H1 (cell line): ENCODE measurements around the gene CCDC197. TPM values are rescaled to one million over a fixed set of nuclear protein-coding genes. Genes with fewer than 3 reads are reported as not detected.

ENCODE experiments used
- CTCF ChIA-PET: fragments of 300-600 bp; sonication (Branson Sonifier 250); formaldehyde crosslinking; loops from one replicate; lab custom pipeline; 2021; ENCODE audit not compliant: partially characterized antibody; lab: Charles Lee
- POLR2A ChIA-PET: fragments of 300-600 bp; sonication (Branson Sonifier 250); formaldehyde crosslinking; loops from one replicate; lab custom pipeline; 2021; ENCODE audit warnings: inconsistent platforms; ENCODE audit not compliant: partially characterized antibody; lab: Charles Lee
- DNase-seq, 2 experiments: peaks; one replicate each; pipeline versions ENCODE4 v3.0.0 to v3.0.0-alpha.2; 2010 to 2022; ENCODE audit warnings: low spot score in 2 of 2, low read depth in 1 of 2, mixed read lengths in 1 of 2
- FAIRE-seq: peaks from 2 replicates; lab custom pipeline; 2011; peaks lifted over from hg19 to GRCh38; lab: Jason Lieb, UNC
- H2AFZ ChIP-seq: 2 replicates; pipeline ENCODE4 v1.8.1; 2012; ENCODE audit warnings: low read length, inconsistent platforms
- H2AK5ac ChIP-seq: 2 replicates; pipeline ENCODE4 v1.6.1; 2013; ENCODE audit warnings: low read depth, low read length
- H2BK120ac ChIP-seq: replicated peaks from 2 replicates; pipeline ENCODE3; 2013; ENCODE audit warnings: low read depth, low read length, inconsistent platforms
- H2BK12ac ChIP-seq: 2 replicates; pipeline ENCODE4 v1.6.1; 2013; ENCODE audit warnings: low read depth, low read length
- H2BK15ac ChIP-seq: 2 replicates; pipeline ENCODE4 v1.6.1; 2013; ENCODE audit warnings: low read length
- H2BK20ac ChIP-seq: 2 replicates; pipeline ENCODE4 v1.6.1; 2013; ENCODE audit warnings: low read length
- H2BK5ac ChIP-seq: 2 replicates; pipeline ENCODE4 v1.6.1; 2013; ENCODE audit warnings: low read depth, low read length
- H3K14ac ChIP-seq: 2 replicates; pipeline ENCODE4 v1.6.1; 2013; ENCODE audit warnings: inconsistent platforms; ENCODE audit not compliant: insufficient read length
- H3K18ac ChIP-seq: 2 replicates; pipeline ENCODE4 v1.6.1; 2013; ENCODE audit warnings: low read length; ENCODE audit errors: extremely low read depth
- H3K23ac ChIP-seq: 2 replicates; pipeline ENCODE4 v1.6.1; 2013; ENCODE audit warnings: inconsistent platforms; ENCODE audit not compliant: insufficient read length
- H3K23me2 ChIP-seq: 2 replicates; pipeline ENCODE4 v1.6.1; 2013; ENCODE audit warnings: low read depth, low read length
- H3K27ac ChIP-seq: 2 replicates; pipeline ENCODE4 v1.6.1; 2011; ENCODE audit warnings: low read depth, low read length, inconsistent platforms
- H3K27me3 ChIP-seq, 4 experiments: replicated peaks in 1 of 4; 1 replicate in 1 of 4; 2 replicates in 3 of 4; pipeline versions ENCODE4 v1.6.1 to v1.8.1; 2011 to 2013; ENCODE audit warnings: low read length in 3 of 4, mild to moderate bottlenecking in 3 of 4, inconsistent platforms in 2 of 4, mixed read lengths in 2 of 4, moderate library complexity in 1 of 4; ENCODE audit not compliant: control insufficient read depth in 3 of 4, insufficient read depth in 3 of 4; ENCODE audit errors: extremely low read depth in 1 of 4
- H3K36me3 ChIP-seq, 4 experiments: 2 replicates each; pipeline versions ENCODE4 v1.6.1 to v1.8.1; 2011 to 2013; ENCODE audit warnings: mild to moderate bottlenecking in 4 of 4, low read length in 3 of 4, moderate library complexity in 2 of 4, control low read depth in 1 of 4, inconsistent platforms in 1 of 4; ENCODE audit not compliant: insufficient read depth in 4 of 4, control insufficient read depth in 2 of 4
- H3K4ac ChIP-seq: replicated peaks from 2 replicates; pipeline ENCODE3; 2013; ENCODE audit warnings: low read length, low read depth, mixed read lengths, inconsistent platforms; ENCODE audit not compliant: insufficient read length
- H3K4me1 ChIP-seq, 4 experiments: replicated peaks in 1 of 4; 1 replicate in 1 of 4; 2 replicates in 3 of 4; pipeline versions ENCODE4 v1.6.1 to v1.8.1; 2011 to 2013; ENCODE audit warnings: low read length in 3 of 4, inconsistent platforms in 2 of 4, mixed read lengths in 1 of 4; ENCODE audit not compliant: insufficient read depth in 4 of 4, control insufficient read depth in 3 of 4
- H3K4me2 ChIP-seq, 2 experiments: 2 replicates each; pipeline versions ENCODE4 v1.6.1 to v1.8.1; 2011 to 2013; ENCODE audit warnings: low read depth in 2 of 2, low read length in 2 of 2, control low read depth in 1 of 2, inconsistent platforms in 1 of 2, mild to moderate bottlenecking in 1 of 2; ENCODE audit not compliant: insufficient read depth in 1 of 2
- H3K4me3 ChIP-seq, 4 experiments: fragments of 200-600, 300-600 bp in 1 of 4; sonication (generic), shearing (Covaris generic), sonication (Bioruptor Twin) in 1 of 4; 2 replicates each; pipeline versions ENCODE4 v1.5.1 to v1.8.1; 2011 to 2016; ENCODE audit warnings: low read length in 4 of 4, low read depth in 3 of 4, control low read depth in 2 of 4, inconsistent platforms in 2 of 4, mild to moderate bottlenecking in 2 of 4, mixed read lengths in 1 of 4, moderate library complexity in 1 of 4; ENCODE audit not compliant: insufficient read depth in 2 of 4; ENCODE audit errors: extremely low read depth in 1 of 4
- H3K56ac ChIP-seq: replicated peaks from 2 replicates; pipeline ENCODE3; 2013; ENCODE audit warnings: low read depth, mild to moderate bottlenecking, mixed read lengths, low read length, inconsistent platforms; ENCODE audit not compliant: insufficient read length
- H3K79me1 ChIP-seq: 2 replicates; pipeline ENCODE4 v1.6.1; 2013; ENCODE audit warnings: low read depth, low read length, control low read depth
- H3K79me2 ChIP-seq, 2 experiments: 2 replicates each; pipeline versions ENCODE4 v1.6.1 to v1.8.1; 2012 to 2013; ENCODE audit warnings: low read length in 2 of 2, mild to moderate bottlenecking in 2 of 2, inconsistent platforms in 1 of 2; ENCODE audit not compliant: insufficient read depth in 2 of 2, control insufficient read depth in 1 of 2
- H3K9ac ChIP-seq, 4 experiments: replicated peaks in 1 of 4; 1 replicate in 1 of 4; 2 replicates in 3 of 4; pipeline versions ENCODE4 v1.6.1 to v1.8.1; 2011 to 2013; ENCODE audit warnings: low read depth in 3 of 4, low read length in 3 of 4, control low read depth in 2 of 4, mild to moderate bottlenecking in 2 of 4, moderate library complexity in 2 of 4, inconsistent platforms in 1 of 4; ENCODE audit errors: extremely low read depth in 1 of 4
- H3K9me3 ChIP-seq, 2 experiments: 2 replicates each; pipeline versions ENCODE4 v1.6.1 to v1.8.1; 2012 to 2013; ENCODE audit warnings: mild to moderate bottlenecking in 2 of 2, moderate library complexity in 2 of 2, control low read depth in 1 of 2, inconsistent platforms in 1 of 2, low read depth in 1 of 2, low read length in 1 of 2, mixed read lengths in 1 of 2; ENCODE audit not compliant: insufficient read depth in 2 of 2
- H4K20me1 ChIP-seq, 2 experiments: replicated peaks in 1 of 2; 2 replicates each; pipeline versions ENCODE3 to v1.8.1; 2011 to 2013; ENCODE audit warnings: inconsistent platforms in 2 of 2, low read length in 2 of 2, mild to moderate bottlenecking in 1 of 2; ENCODE audit not compliant: insufficient read depth in 2 of 2, control insufficient read depth in 1 of 2
- H4K5ac ChIP-seq: 2 replicates; pipeline ENCODE4 v1.6.1; 2013; ENCODE audit warnings: low read length, low read depth, mixed read lengths, inconsistent platforms; ENCODE audit not compliant: insufficient read length
- H4K8ac ChIP-seq: 2 replicates; pipeline ENCODE4 v1.8.0; 2013; ENCODE audit warnings: mild to moderate bottlenecking, moderate library complexity, low read length, inconsistent platforms; ENCODE audit not compliant: insufficient read depth; ENCODE audit errors: extremely low read depth
- H4K91ac ChIP-seq: replicated peaks from 2 replicates; pipeline ENCODE3; 2013; ENCODE audit warnings: low read length, mixed read lengths, inconsistent platforms; ENCODE audit not compliant: insufficient read length
- CBX5 ChIP-seq: fragments of 300-800, 300-1000 bp; sonication (generic); IDR thresholded peaks from 2 replicates; pipeline ENCODE4 v1.7.1; 2016; ENCODE audit warnings: antibody characterized with exemption, low read length, low read depth
- CBX8 ChIP-seq: fragments of 300-800, 300-1000 bp; sonication (generic); IDR thresholded peaks from 2 replicates; pipeline ENCODE4 v1.7.1; 2016; ENCODE audit warnings: low read depth, low read length, borderline replicate concordance
- CHD1 ChIP-seq: IDR thresholded peaks from 2 replicates; pipeline ENCODE4 v1.6.1; 2012; ENCODE audit warnings: low read depth, low read length, improper control_type of control experiment
- CREB1 ChIP-seq: IDR thresholded peaks from 2 replicates; pipeline ENCODE4 v1.6.1; 2012; ENCODE audit warnings: inconsistent platforms
- GTF2F1 ChIP-seq: IDR thresholded peaks from 2 replicates; pipeline ENCODE4 v1.6.1; 2012; ENCODE audit warnings: low read depth, low read length, improper control_type of control experiment, borderline replicate concordance
- HDAC6 ChIP-seq: IDR thresholded peaks from one replicate; pipeline ENCODE4 v1.7.1; 2012; ENCODE audit warnings: low read depth, mild to moderate bottlenecking, inconsistent platforms, low read length, moderate library complexity
- KDM5A ChIP-seq: fragments of 200-600 bp; IDR thresholded peaks from 2 replicates; pipeline ENCODE4 v1.7.1; 2012; ENCODE audit warnings: mild to moderate bottlenecking, low read length, inconsistent platforms, mixed read lengths
- MAFK ChIP-seq: IDR thresholded peaks from 2 replicates; pipeline ENCODE4 v1.6.1; 2012; ENCODE audit warnings: low read depth, mild to moderate bottlenecking, improper control_type of control experiment, low read length
- RFX5 ChIP-seq: IDR thresholded peaks from 2 replicates; pipeline ENCODE4 v1.6.1; 2011; ENCODE audit warnings: low read depth, low read length, improper control_type of control experiment, borderline replicate concordance
- RNF2 ChIP-seq: fragments of 200-900, 300-1000 bp; sonication (generic); IDR thresholded peaks from 2 replicates; pipeline ENCODE4 v1.7.1; 2016; ENCODE audit warnings: borderline replicate concordance, low read depth, mild to moderate bottlenecking, antibody characterized with exemption, low read length; ENCODE audit not compliant: poor library complexity, severe bottlenecking; ENCODE audit errors: missing control alignments
- RXRA ChIP-seq: IDR thresholded peaks from 2 replicates; pipeline ENCODE4 v1.6.1; 2011; ENCODE audit warnings: low read depth, mild to moderate bottlenecking, low read length, moderate library complexity; ENCODE audit not compliant: insufficient read depth
- SP1 ChIP-seq: IDR thresholded peaks from 2 replicates; pipeline ENCODE4 v1.6.1; 2011; ENCODE audit warnings: low read depth, low read length
- TAF7 ChIP-seq: optimal IDR thresholded peaks from 2 replicates; pipeline ENCODE3; 2011; ENCODE audit warnings: low read depth, mild to moderate bottlenecking, inconsistent platforms, low read length, moderate library complexity, borderline replicate concordance
- WGBS, 2 experiments: shearing (Covaris generic) in 1 of 2; methylation state at CpG; one replicate each; pipeline versions ENCODE4 v1.1.6 to v1.1.7; 2013 to 2015; ENCODE audit warnings: low lambda C conversion rate in 2 of 2, mixed read lengths in 2 of 2, inconsistent platforms in 1 of 2, low coverage in 1 of 2, missing lambda C conversion rate in 1 of 2; ENCODE audit not compliant: insufficient replicate concordance in 2 of 2, insufficient coverage in 1 of 2, insufficient read length in 1 of 2; ENCODE audit errors: extremely low coverage in 1 of 2, missing lambda C conversion rate in 1 of 2; 5-methylcytosine and 5-hydroxymethylcytosine counted together
- polyA plus RNA-seq, 7 experiments: library from polyadenylated mRNA; depleted of rRNA in 3 of 7; stranded (reverse) in 5 of 7; unstranded in 2 of 7; fragments of >200 nt in 5 of 7; fragments of 200-250 nt in 2 of 7; gene quantifications; 1 replicate in 5 of 7; 2 replicates in 1 of 7; 4 replicates in 1 of 7; pipeline versions ENCODE4 v1.2.1 to v1.2.3, GENCODE V29; 2011 to 2013; ENCODE audit warnings: missing spikeins in 2 of 7, mixed read lengths in 2 of 7
- total RNA-seq: library from RNA; stranded (reverse); fragmentation: NEBNext Ultra II Directional; extraction: Animal tissue kit (Norgen Biotek cat#: 25700); gene quantifications from 2 replicates; pipeline ENCODE4 v1.2.1, GENCODE V29; 2021

CCDC197 gene
- total and polyA plus RNA-seq, 2 of the 8 experiments (the other 6 are each of a cell fraction or from before 2014, with no cell fraction given) = not detected

GRCh38 chr14:94043756-94044475, 46.8 kb downstream of the CCDC197 start:
- H3K14ac ChIP-seq = no peak overlapping the region
- H3K36me3 ChIP-seq = peaks cover 8 to 45% (median 21%) of the 10 kb centered on the region in 4 experiments; a peak in 6 of 8 replicates
- H4K5ac ChIP-seq = no peak overlapping the region
- no peak overlapping the region; the same call in 1 of the 2 replicates for H4K8ac ChIP-seq
- H3K18ac ChIP-seq = no peak overlapping the region
- H2BK5ac ChIP-seq = no peak overlapping the region
- FAIRE-seq (no peak), DNase-seq (no peak)
- peaks cover 0 to 6% of the 10 kb centered on the region in 2 experiments for H4K20me1 ChIP-seq
- no peak overlapping the region for H3K9ac ChIP-seq
- H3K23me2 ChIP-seq = no peaks in the 10 kb centered on the region
- H3K56ac ChIP-seq = no peak overlapping the region
- H3K79me2 ChIP-seq = no peaks in the 10 kb centered on the region
- no peak overlapping the region for H3K4me2 ChIP-seq
- no peak overlapping the region for H3K4ac ChIP-seq
- POLR2A ChIA-PET = no interaction called here
- no peaks in the 10 kb centered on the region for H3K27me3 ChIP-seq
- no peak overlapping the region for H2AFZ ChIP-seq
- H3K9me3 ChIP-seq = no peaks in the 10 kb centered on the region
- H2BK12ac ChIP-seq = no peak overlapping the region
- no peak overlapping the region for H3K4me3 ChIP-seq
- no peak overlapping the region for H2BK20ac ChIP-seq
- H3K23ac ChIP-seq = no peak overlapping the region
- H2AK5ac ChIP-seq = no peak overlapping the region
- CTCF ChIA-PET = interaction anchor here (0.6 to 1.5 kb wide), 5 partner anchors 8 to 93 kb away, joined by 3 to 6 read pairs (median 4); no protein-coding TSS in a partner anchor
- no peaks in the 10 kb centered on the region for H3K79me1 ChIP-seq
- no peaks in the 10 kb centered on the region for H3K4me1 ChIP-seq
- H3K27ac ChIP-seq = no peak overlapping the region
- H2BK120ac ChIP-seq = no peak overlapping the region
- 85% methylated on average over 14 of the region's 14 CpGs; no CpG with 5 or more reads in 1 of the 2 experiments for WGBS, 2 experiments
- no peak overlapping the region for H2BK15ac ChIP-seq
- no peak overlapping the region for H4K91ac ChIP-seq
- TF ChIP-seq CBX8 = no peak
- no peak for TF ChIP-seq MAFK
- no peak for TF ChIP-seq RFX5
- TF ChIP-seq TAF7 = no peak
- TF ChIP-seq CHD1 = no peak
- TF ChIP-seq HDAC6 = no peak
- TF ChIP-seq RNF2 = no peak
- no peak for TF ChIP-seq RXRA
- TF ChIP-seq KDM5A = no peak
- TF ChIP-seq GTF2F1 = no peak
- TF ChIP-seq CBX5 = no peak
- TF ChIP-seq CREB1 = no peak
- TF ChIP-seq SP1 = no peak
